HG02798 (cell line): Measurements from ENCODE around the gene RAB22A.
"Not testable (repeated sequence)": the region's sequence is repeated elsewhere in the genome, so short reads cannot be mapped to it uniquely, and the experiment has no call there.

Source experiments
- ATAC-seq: cut with Tn5 transposase; IDR thresholded peaks from one replicate; pipeline ENCODE4 v1.9.1; 2021; ENCODE audit warnings: mild to moderate bottlenecking; ENCODE audit not compliant: unreplicated experiment, poor library complexity

The RAB22A gene

DNA sequence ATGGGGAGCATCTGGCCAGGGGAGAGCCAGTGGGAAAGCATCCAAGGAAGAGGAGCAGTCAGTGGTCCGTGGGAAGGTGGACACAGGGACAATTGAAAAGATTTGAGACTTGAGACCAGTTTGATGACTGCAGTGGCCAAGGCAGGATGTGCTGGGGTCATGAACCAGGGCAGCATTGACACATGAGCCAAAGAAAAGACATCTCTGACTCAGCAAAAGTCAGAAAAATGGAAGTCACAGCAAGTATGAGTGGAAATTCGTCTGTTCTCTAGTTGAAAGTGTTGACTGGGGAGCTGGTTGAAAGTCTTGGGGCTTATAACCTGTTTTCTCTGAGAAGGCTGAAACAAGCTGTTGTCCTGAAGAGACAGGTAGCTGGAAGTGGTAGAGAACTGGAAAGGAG, 31.3 kb downstream of the RAB22A start:
- ATAC-seq: no peak

GRCh38 chr20:58342104-58342945, 32.8 kb downstream of the RAB22A start:
- ATAC-seq: no peak

DNA sequence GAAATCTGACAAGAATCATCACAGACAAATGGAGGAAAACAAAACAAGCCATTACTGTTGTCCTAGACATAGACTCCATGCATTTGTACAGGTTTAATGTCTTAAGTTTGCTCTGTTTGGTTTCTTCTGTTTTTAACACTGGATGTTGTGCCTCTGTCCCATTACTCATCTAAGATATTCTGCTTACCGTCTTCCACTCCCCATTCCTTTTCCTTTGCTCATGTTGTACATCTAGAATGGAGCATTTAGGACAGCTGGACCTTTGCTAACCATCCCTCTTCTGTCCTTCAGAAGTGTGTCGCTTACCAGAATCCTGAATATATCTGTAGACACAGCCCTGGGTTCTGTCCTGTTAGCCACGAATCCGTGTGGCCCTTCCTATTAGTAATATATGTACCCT, 35.2 kb downstream of the RAB22A start:
- no peak for ATAC-seq

DNA sequence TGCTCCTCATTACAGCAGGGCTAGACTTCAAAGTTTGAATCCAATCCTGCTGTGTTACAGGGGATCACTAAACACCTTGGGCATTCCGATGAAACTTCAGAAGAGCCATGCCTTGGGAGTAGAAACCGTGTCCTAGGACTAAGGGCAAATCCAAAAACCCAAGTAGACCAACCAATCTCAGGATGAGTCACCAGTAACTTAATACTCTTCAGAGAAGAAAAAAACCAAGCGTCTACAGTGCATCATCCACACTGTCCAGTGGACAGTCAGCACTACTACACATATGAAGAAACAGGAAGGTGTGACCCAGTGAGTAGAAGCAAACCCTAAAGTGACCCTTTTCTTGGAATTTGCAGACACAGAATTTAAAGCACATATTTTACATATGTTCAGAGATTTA, 40.1 kb downstream of the RAB22A start:
- no peak for ATAC-seq

DNA sequence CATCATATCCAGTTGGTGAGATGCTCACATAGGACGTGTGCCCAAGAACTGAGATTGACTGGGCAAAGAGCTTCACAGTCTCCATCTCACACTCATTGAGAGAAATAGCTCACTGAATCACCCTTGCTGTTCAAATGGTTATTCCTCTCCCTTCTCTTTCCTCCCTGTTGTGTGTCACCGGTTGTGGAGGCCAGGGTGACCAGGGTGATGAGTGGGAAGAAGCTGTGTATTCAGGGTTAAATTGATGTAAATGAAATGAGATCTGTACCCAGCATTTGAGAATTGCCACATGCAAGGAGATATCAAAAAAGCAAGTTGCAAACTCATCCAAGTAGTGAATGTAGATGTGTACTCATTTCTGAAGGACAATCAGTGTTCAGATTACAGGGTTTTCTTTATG, 43.0 kb downstream of the RAB22A start:
- ATAC-seq: no peak

DNA sequence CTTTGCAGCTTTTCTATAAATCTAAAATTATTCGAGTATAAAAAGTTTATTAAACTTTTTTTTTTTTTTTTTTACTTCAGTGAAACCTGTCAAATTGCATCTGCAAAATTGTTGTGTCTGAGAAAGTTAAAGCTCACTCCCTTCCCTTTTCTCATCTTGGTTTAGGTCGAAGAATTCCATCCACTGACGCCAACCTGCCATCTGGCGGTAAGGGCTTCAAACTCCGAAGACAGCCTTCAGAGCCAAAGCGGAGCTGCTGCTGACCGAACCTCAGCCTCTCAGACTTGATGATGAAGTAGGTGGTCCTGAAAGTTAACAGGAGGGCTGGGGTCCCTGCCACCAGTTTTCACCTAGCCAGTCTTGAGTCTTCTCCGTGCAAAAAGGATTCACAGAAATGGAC, 49.9 kb downstream of the RAB22A start:
- ATAC-seq: no peak

DNA sequence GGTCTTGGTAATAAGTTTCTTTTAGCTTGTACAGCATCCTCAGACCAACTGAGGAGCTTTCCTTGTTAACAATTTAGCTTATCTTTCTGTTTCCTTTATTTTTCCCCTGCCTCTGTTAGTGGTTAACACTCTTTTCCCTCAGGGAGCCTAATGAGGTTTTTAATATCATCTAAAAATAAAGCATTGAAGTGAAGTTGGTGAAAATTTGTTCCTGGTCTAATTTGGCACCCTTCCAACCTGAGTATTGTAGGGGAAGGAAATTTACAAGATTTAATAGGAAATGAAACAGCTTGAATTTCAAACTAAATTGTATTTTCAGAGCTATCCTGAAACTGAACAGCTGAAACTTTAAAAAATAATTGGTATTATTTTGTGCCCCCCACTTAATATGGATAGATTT, 51.4 kb downstream of the RAB22A start:
- ATAC-seq: no peak

DNA sequence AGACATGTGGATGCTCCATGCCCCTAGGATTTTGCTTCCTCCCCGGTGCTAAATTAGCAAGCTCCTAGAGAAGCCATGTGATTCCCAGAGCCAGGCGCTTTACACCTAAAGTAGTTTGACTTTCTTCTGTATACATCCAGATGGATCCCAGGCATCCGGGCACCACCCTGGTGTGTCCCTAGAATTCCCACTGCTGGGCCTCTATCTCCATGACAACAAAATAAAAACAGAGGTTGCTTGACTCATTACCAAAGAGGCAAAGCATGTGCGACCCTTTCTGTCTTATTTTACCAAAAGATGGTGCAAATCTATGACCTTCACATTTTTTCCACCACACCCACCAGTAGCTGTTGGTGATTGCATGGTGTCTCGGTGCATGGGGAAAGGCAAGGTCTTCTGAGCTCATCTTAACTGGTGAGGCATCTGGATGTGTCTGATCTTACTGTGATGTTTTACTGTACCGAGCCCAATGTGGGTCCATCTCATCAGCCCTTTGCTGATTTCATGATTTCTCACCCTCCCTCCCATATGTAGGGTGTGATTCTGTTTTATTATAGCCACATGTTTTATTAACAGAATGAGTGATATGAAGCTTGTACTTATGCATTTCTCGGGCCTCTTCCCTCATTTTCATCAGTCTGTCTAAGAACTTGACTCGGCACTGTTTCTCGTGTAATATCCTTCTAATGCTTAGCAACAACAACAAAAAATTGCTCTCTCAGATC, 52.1 kb downstream of the RAB22A start:
- no peak for ATAC-seq

- no peak for ATAC-seq
These were observed 52.6 kb downstream of the RAB22A start for GRCh38 chr20:58362206-58362516.

- ATAC-seq: no peak
These were observed 53.5 kb downstream of the RAB22A start for GRCh38 chr20:58362970-58363369.

GRCh38 chr20:58366866-58367265, 57.4 kb downstream of the RAB22A start:
- no peak for ATAC-seq

DNA sequence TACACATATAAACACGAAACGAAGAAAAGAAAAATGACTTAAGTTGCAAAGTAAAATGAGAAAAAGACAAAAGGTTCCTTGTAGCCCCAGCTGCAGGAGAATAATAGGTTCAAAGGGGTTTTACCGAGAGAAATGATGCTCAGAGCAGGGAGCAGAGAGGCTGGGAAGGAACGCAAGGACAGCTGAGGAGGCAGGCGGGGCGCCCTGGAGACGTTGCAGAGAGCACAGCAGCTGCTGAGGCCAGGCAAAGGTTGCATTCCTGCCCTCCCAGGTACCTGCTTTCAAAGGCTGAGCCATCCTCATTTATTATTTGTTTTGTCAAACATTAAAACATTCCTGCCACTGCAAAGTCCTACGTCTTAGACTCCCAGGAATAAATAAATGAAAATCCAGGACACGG, 63.3 kb downstream of the RAB22A start:
- ATAC-seq: no peak

DNA sequence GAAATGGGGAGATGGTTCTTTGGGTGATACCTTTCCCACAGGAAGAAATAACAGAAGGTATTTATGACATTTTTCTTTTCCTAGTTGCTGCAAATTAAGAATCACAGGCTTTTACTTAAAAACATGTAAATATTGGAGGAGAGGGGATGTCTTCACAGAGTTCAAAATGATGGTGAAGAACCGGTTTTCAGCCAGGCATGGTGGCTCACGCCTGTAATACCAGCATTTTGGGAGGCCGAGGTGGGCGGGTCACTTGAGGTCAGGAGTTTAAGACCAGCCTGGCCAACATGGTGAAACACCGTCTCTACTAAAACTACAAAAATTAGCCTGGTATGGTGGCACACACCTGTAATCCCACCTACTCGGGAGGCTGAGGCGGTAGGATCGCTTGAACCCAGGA, 63.8 kb downstream of the RAB22A start:
- not testable (repeated sequence) for ATAC-seq

DNA sequence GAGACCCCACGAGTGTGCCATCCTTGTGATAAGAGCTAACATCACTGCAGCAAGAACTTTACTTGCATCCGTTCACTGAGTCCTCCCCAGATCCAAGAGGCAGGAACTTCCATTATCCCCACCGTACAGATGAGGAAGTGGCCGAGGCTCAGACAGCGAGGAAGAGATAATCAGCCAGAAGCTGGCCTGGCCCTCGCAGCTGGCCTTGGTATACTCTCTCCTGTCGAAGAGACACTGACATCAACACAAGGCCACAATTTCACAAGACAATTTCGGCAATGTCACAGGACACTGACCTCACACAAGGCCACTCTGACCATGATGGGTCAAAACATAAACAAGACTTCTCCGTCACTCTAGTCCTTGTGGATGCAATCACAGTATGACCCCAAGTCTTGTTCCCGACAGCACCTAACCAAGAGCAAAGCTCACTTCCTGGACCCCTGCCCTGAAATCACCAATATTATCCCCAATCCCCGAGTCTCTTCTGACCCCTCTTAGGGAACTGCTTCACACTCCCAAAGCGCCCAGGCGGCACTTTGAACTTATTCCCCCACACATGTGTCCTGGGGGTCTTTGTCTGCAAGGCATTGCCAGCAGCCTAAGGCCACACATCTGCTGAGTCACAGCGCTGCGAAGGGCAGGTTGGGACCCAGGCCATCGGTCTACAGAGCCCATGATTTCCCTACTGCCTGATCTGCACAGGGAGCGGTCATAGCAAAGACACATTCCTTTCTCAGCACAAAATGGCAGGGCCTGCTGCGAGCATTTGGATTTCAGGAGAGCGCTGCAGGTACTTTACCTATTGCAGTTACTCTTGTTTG, 64.7 kb downstream of the RAB22A start:
- ATAC-seq: no peak

GRCh38 chr20:58374906-58375758, 65.6 kb downstream of the RAB22A start:
- no peak for ATAC-seq

DNA sequence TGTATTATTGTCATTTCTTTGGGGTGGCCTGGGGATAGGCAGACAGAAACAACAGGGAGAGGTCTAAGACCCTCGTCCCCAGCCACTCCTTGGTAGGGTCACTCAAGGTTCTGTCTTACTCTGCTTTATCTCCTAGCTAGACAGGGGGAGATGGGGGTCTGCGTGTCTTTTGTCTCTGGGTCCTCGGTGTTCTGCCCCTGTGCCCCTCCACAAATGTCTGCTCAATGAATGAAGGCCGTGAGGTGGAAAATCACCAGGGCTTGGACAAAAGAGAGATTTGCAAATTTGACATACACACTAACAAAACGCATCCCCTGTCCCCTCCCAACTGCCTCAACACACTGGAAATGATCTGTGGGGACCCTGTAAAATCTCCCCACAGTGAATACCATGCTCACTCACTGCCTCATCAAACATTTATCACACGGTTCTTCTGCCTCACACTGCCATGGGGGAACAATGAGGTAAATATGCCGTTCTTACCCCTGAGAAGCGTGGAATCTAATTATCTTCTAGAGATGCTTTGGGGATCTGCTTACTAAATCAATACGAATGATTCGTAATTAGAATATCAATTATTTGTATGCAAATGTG, 66.3 kb downstream of the RAB22A start:
- ATAC-seq: no peak

DNA sequence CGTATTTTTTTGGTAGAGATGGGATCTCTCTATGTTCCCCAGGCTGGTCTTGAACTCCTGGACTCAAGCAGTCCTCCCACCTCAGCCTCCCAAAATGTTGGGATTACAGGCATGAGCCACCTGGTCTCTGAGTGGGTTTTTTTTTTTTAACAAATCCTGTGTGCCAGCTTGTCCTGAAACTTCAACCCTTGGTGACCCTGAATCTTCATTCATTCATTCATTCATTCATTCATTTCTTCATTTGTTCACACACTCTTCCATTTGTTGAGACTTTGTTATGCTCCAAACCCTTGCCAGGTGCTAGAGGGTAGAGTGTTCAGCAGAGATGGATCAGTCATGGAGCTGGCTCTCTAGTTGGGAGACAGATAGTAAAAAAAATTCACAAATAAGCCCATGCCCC, 67.5 kb downstream of the RAB22A start:
- no peak for ATAC-seq

DNA sequence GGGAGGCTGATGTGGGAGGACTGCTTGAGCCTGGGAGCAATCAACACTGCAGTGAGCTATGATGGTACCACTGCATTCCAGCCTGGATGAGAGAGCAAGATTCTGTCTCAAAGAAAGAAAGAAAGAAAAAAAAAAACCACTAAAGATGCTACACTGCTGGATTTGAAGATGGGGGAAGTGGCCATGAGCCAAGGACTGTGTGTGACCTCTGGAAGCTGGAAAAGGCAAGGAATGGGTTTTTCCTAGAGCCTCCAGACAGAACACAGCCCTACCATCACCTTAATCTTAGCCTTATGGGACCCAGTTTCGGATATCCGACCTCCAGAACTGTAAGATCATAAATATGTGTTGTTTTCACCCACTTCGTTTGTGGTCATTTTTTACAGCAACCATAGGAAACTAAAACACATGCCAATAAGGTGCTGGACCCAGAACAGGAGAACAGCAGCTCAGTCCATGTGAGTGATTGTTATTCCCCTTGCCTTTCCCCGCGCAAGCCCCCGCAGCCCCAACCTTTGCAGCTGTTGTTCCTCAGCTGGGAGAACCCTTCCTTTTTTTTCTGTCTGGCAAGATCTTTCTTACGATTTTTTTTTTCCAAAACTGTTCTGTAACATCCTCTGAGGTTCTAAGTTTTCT, 68.4 kb downstream of the RAB22A start:
- ATAC-seq: no peak

GRCh38 chr20:58378704-58379103, 69.2 kb downstream of the RAB22A start:
- ATAC-seq: no peak
